Activated T-cell treated with anti-CD3 and anti-CD28 coated beads, Interleukin-2, amount 50 U/mL, for 4 hours (primary cell): ENCODE results near the gene TPD52L3. TPM values are rescaled to one million over a fixed set of nuclear protein-coding genes. Genes with fewer than 3 reads are reported as not detected.

Source experiments
- ATAC-seq, 2 donors: fragments of 200-7000 bp; cut with Tn5 transposase; one replicate each; pipeline ENCODE4 v1.10.0; 2021
- DNase-seq: peaks from one replicate; pipeline ENCODE4 v3.0.0-alpha.2; 2020
- H3K27me3 Mint-ChIP-seq: one replicate; pipeline ENCODE4 v1.8.0; 2021; ENCODE audit warnings: low read depth, mixed read lengths
- H3K36me3 Mint-ChIP-seq: one replicate; pipeline ENCODE4 v1.8.0; 2022; ENCODE audit warnings: mixed read lengths; ENCODE audit not compliant: insufficient read depth
- H3K4me1 Mint-ChIP-seq: one replicate; pipeline ENCODE4 v1.8.0; 2021; ENCODE audit warnings: low read depth, mixed read lengths
- H3K4me3 Mint-ChIP-seq: one replicate; pipeline ENCODE4 v1.8.0; 2021; ENCODE audit warnings: mild to moderate bottlenecking, moderate library complexity, mixed read lengths
- H3K9me3 Mint-ChIP-seq: one replicate; pipeline ENCODE4 v1.8.0; 2021; ENCODE audit warnings: mixed read lengths
- total RNA-seq, 3 donors: library from RNA; stranded (reverse); gene quantifications; one replicate each; pipeline ENCODE4 v1.2.1, GENCODE V29; 2021

Gene TPD52L3
- total RNA-seq, 3 donors from 2014 or later: not detected

GRCh38 chr9:6367128-6367890 lies 39.1 kb downstream of the TPD52L3 start:
- no peak for ATAC-seq
- Mint-ChIP-seq H3K4me3 (no peak overlapping the region), H3K36me3 (no peaks in the 10 kb centered on the region), H3K9me3 (peaks cover 8% of the 10 kb centered on the region), H3K4me1 (no peaks in the 10 kb centered on the region), H3K27me3 (peaks cover 1% of the 10 kb centered on the region)
- DNase-seq: no peak

GRCh38 chr9:6368831-6369230 lies 40.7 kb downstream of the TPD52L3 start:
- Mint-ChIP-seq H3K4me1 (no peaks in the 10 kb centered on the region), H3K4me3 (no peak overlapping the region), H3K36me3 (no peaks in the 10 kb centered on the region), H3K9me3 (peaks cover 12% of the 10 kb centered on the region), H3K27me3 (peaks cover 3% of the 10 kb centered on the region)
- ATAC-seq: no peak
- DNase-seq: no peak

Other genes with a start within 250 kb of the TPD52L3 start
- not detected for gene IL33, start 112.6 kb upstream of the TPD52L3 start, total RNA-seq
- 10 to 100 TPM; 34.9 to 38.0 (median 35.6) TPM for gene UHRF2, start 84.8 kb downstream of the TPD52L3 start, total RNA-seq